Stimulated activated CD8-positive, alpha-beta memory T cell treated with anti-CD3 and anti-CD28 coated beads, Interleukin-2, amount 100 ng/mL, for 48 hours (primary cell): ENCODE measurements around the gene MLH3.
A peak's percentile ranks its signal among the peaks of the same experiment; 100 is the strongest.
"Not testable (repeated sequence)": the region's sequence is repeated elsewhere in the genome, so short reads cannot be mapped to it uniquely, and the experiment has no call there.

ENCODE experiments used
- DNase-seq, 2 donors: peaks; one replicate each; pipeline ENCODE4 v3.0.0-alpha.2; 2020; ENCODE audit warnings: low read depth in 2 of 2

MLH3 gene

DNA sequence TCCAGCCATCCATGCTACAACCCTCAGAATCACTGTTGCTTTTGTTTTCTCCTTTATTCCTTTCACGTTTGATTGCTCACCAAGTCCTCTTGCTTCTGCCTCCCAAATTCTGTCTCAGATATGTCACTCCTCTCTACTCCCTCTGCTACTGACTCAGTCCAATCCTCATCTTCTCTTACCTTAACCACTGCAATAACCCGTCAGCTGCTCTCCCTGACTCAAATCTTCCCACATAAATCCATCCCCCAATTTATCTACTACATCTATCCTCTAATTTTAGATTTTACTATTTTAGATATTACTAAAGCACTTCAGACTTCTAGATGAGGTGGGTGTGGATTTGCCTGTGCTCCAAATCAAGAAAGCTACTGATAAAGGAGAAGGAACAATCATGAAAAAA lies 25.4 kb downstream of the MLH3 start:
- no peak for DNase-seq

DNA sequence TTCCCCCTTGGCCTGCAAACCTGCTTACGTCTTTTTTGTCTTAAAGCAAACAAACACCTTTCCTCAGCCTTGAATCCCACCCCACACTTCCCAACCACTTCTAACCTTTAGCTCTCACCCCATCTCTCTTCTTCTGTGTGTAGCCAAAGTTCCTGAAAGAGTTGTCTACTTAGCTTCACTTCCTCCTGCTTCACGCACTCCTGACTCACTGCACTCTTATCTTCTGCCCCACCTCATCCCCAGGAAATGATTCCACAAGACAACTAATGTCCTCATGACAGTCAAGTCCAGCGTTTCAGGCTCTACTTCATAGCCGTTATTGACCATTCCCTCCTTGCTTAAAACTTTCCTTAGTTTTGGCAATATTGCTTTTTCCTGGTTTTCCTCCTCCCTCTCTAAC lies 26.2 kb downstream of the MLH3 start:
- DNase-seq: no peak

DNA sequence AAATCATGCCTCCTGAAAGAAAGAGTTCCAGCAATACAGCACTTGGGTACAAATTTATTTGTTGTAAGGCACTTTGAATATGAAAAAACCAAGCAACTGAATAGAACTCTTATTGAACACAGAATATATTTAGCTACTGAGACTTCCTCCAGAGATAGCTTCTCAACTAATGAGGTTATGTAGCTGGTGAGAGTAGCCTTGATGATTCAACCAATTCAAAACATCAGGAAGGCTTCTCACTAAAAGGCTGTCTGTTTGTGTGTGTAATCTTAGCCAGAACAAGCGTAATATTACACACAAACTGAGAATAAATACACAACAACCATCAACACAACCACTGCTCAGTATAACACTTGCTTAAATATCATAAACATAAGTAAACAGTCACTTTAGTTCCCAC lies 28.2 kb downstream of the MLH3 start:
- no peak for DNase-seq

DNA sequence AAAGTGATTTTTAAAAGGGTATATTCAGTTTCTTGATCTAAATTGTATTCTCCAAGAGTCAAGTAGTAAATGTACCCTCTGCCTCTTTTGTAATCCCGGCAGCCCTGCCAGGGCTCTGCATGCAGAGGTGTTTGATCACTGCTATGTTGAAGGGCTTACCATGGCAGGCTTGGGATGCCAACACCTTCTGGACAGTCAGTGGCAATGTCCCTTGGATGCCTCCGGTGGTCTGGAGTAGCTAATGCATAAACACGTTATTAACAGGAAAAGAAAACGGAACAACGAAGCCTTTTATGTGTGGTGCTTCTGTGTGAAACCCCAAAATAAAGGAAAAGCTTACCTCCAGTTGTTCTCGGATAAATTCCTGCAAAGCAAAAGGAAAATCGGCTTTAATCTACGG lies 28.6 kb downstream of the MLH3 start:
- no peak for DNase-seq

DNA sequence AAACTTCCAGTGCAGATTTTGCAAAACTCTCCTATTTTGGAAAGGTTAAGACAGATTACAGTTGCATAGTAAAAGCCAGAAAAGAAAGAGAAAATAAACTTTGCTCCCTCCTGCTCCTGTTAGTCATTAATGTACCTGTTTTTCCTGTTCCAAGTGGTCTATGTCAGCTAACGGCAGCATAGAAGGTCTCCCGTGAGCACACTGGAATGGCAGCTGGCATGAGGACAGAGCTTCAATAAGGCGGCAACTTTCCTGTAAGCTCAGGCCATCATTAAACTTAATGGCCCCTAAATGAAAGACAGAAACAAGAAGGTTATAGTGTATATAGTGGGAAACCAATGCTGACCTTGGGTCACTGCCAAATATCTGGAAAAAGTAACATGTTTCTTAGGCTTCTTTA lies 32.6 kb downstream of the MLH3 start:
- DNase-seq: no peak

DNA sequence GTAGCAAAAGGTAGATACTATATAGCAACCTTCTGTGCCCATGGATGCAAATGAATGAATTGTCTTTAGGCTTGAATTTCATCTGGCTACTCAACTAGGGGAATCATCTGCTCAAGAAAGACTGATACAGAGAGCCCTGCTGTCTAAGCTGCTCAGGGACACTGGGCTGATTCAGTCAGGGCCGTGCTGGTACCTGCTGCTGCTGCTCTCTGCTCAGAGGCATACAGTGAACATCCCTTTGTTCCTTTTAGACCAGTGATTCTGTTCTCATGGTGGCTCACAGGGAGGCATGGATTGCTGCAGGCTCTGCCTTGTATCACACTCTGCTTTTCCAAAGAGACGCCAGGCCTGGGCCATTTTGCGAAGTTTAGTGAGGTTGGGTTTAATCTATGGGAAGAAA lies 34.5 kb downstream of the MLH3 start:
- no peak for DNase-seq

DNA sequence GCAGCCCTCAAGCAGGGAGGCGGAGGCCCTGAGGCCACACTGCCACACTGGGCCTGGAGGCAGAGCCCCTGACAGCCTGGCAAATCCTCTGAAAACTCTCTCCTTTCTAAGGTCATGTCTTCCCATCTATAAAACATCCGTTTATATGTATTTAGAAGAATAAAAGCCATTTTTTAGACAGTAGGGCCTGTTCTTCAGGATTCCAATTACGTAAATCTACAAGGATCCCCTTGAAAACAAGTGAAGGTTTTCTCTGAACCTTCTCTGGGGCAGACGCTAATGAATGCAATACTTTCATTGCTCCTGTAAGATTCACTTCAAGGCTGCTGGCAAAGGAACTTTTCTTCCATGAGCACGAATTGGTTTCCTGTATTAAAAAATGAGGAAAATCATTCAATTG lies 35.8 kb downstream of the MLH3 start:
- DNase-seq: no peak

DNA sequence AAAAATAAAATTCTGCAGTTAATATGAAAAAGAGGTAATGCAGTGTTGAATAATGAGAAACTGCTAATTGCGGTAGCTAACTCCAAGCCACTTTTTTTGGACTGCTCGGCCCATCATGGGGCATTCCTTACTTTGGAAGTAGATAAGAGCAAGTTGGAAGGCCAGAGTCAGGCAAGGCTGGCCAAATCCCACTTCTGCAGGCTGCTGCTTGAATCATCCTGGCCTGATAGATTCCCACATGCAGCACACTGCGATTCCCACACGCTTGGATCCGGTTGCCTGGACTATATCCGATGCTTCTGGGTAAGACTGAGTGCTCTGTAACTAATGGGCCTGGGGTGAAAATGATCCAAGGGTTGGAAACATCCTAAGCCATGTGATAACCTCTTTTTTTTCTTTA lies 38.0 kb downstream of the MLH3 start:
- no peak for DNase-seq

DNA sequence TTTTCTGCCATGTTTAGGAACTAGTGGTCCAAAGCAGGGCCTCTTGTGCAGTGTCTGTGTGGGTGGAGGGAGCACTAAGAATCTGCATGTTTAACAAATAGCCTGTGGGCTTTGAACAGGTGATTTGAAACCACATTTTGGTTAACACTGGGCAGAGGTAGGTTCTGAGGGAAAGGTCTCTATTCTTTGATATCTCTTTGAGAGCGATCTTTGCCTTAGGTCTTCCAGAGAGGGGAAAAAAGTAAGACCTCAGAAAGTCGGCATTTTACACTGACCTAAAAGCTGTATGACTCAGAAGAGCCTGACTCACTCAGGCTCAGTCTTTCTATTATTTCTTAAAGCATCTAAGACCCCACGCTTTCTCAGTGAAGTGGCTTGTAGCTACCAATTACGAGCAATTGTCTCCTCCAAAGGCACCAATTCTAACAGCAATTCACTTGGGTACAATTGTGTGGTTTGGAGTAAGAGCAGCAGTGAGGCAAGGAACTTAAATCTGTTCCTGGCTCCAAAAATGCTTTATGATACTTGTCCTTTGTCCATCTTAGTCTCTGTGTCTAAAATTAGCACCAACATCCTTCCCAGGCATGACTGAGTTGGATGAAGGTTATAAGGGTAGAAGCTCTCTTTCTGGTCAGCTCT lies 39.8 kb downstream of the MLH3 start:
- peak; percentile 3 to 17 for DNase-seq

DNA sequence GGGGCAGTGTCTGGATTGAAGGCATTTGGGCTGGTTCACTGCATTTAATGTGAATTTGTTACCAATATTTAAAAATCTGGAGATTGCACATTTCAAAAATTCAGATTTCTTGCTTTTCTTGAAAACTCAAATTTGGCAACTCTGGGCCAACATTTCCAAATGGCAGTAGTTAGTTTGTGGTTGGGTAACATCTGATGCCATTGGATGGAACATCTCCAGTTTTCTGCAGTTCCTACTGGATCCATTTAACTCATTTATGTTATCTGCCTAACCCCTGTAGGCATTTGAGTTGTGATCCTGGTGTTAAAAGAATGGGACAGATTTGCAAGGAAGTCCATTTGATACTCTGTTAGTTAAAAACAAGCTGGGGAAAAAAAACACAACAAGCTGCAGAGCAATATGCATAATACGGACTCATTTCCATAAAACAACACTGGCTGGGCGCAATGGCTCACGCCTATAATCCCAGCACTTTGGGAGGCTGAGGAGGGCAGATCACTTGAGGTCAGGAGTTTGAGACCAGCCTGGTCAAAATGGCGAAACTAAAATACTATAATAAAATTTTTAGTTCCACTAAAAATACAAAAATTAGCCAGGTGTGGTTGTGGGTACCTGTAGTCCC lies 40.7 kb downstream of the MLH3 start:
- DNase-seq: no peak

DNA sequence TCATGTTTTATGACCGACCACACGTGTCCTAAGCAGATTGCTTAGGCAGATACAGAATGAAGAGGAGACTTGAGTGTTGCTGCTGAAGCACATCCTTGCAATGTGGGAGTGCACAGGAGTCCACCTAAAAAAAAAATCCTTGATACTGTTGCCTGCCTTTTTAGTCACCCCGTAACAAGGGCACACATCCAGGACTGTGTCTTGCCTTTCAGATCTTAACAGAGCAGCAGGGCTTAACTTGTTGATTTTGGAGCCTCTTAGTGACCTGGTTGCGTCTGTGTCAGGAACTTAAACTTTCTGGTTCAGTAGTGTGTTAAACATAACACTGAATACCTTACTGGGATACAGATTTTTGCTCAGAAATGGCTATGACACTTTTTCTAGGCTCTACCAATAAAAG lies 42.1 kb downstream of the MLH3 start:
- no peak for DNase-seq

DNA sequence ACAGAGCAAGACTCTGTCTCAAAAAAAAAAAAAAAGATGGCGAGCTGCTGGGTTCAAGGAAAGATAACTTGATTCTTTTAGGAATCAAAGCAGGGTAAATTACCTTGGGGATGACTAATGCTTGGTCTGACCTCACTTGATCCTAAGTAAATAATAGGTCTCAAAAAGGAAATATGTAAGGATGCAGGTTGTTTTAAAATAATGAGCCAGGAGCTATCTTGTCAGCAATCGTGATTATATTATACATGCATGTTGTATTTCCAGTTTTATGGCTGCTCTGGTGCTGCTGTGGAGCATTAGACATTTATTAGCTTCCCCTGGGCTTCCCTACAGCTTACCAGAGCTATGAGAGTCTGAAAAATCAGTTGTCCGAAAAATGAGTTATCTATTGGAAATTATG lies 45.9 kb downstream of the MLH3 start:
- no peak for DNase-seq

DNA sequence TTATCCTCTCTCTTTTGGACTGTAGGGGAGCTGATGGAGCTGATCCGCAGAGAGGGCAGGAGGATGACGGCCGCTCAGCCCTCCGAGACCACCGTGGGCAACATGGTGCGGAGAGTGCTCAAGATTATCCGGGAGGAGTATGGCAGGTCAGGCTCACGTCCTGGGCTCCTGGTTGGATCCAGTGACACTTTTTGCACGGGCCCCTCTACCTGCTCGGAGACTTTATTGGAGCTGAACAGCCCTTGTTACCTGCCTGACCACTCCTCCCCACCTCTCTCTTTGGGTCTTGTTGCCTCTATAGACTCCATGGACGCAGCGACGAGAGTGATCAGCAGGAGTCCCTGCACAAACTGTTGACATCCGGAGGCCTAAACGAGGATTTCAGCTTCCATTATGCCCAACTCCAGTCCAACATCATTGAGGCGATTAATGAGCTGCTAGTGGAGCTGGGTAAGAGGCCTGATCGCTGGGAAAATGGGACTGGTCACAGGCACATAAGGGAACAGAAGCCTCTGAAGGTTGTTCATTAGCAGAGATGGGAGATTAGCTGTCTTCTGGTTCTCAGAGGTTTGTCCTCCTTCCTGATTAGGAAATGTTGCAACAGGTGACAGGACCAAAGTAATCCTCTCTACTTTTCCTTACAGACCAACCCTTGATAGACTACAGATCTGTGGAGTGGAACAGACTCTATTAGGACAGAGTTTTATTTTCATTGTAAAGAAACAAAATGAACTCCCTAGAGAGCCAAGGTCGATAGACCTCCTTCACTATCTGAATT lies 47.8 kb downstream of the MLH3 start:
- no peak for DNase-seq

DNA sequence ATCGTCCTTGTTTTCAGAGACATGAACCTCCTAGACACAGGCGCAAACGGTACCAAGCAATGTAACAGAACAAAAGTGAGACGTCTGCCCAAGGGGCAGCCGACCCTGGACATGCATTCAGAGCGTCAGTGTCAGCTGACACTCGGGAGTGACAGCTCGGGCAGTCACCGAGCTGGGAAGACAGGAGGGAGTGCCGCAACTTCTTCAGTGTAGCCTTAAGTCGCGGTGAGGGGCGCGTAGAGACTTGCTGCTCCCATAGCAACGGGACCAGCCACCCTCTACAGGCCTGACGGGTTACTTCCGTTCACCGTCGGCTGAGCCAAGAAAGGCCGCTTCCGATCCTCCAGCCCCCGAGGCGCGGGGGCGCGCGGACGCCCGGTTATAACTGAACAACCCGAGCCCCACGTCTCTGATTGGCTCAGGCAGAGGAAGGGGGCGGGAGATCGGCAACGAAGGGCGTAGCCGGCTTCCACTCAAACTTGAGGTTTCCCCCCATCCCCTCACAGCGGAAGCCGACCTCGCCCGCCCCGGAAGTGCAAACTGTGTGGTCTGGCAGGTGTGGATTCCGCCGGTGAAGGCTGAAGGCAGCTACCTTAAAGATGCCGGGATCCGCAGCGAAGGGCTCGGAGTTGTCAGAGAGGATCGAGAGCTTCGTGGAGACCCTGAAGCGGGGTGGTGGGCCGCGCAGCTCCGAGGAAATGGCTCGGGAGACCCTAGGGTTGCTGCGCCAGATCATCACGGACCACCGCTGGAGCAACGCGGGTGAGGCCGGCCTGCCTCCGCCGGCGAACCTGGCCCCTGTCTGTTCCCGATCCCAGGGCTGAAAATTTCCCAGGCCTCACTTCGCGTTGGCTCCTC lies 48.6 kb downstream of the MLH3 start, which contains the start of gene EIF2B2:
EIF2B2 (plus strand) TSS at position 530 of the 858 bp plus-strand sequence; CDS start at position 600, 70 bp downstream.
- DNase-seq: peak; percentile 94 to 99

DNA sequence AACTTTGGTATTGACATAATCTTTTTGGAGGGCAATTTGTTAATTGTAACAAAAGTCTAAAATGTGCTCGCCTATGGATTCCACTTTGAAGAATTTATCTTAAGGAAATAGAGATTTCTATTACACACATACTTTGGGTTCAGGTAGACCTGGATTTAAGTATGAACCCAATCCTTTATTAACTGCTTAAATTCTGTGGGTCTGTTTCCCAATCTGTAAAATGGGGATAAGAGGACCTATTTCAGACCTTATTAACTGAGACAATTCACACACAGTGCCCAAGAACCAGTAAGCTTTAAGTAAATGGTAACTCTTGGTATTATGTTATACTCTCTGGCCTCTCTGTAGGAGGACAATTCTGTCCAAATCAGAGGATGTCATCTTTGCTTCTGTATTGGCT lies 49.4 kb downstream of the MLH3 start:
- DNase-seq: no peak

DNA sequence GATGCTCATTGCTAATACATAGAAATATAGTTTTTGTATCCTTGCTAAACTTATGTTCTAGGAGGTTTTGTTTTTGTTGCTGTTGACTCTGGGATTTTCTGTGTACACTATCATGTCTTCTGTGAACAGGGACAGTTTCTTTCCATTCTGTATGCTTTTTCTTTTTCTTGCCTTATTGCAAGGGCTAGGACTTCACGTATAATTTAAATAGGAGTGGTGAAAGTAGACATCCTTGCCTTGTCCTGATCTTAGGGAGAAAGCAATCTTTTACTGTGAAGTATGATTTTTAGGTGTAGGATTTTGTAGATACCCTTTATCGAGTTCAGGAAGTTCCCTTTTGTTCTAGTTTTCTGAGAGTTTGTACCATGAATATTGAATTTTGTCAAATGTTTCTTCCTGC lies 50.0 kb downstream of the MLH3 start:
- no peak for DNase-seq

DNA sequence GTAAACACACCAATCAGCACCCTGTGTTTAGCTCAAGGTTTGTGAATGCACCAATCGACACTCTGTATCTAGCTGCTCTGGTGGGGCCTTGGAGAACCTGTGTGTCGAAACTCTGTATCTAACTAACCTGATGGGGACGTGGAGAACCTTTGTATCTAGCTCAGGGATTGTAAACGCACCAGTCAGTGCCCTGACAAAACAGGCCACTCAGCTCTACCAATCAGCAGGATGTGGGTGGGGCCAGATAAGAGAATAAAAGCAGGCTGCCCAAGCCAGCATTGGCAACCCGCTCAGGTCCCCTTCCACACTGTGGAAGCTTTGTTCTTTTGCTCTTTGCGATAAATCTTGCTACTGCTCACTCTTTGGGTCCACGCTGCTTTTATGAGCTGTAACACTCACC lies 55.5 kb downstream of the MLH3 start:
- DNase-seq: not testable (repeated sequence)

DNA sequence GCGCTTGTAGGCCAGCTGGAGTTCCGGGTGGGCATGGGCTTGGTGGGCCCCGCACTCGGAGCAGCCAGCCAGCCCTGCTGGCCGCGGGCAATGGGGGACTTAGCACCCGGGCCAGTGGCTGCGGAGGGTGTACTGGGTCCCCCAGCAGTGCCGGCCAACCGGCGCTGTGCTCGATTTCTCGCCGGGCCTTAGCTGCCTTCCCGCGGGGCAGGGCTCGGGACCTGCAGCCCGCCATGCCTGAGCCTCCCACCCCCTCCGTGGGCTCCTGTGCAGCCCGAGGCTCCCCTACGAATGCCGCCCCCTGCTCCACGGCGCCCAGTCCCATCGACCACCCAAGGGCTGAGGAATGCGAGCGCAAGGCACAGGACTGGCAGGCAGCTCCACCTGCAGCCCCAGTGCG lies 57.1 kb downstream of the MLH3 start:
- not testable (repeated sequence) for DNase-seq

DNA sequence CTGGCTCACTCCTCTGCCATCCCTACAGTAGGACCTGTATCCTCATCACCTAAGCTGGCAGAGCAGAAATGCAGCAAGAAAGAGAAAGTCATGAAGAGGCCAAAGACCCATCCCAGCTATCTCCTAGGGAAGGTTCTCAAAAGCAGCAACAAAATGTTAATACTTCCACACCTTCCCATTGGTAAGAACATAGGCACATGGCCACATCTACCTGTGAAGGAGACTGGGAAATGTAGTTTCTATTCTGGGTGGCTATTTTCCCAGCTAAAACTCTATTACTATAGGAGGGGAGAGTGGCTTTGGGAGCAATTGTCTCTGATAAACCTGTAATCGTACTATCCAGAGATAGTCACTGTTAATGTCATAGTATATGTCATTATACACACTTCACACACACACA lies 62.3 kb downstream of the MLH3 start:
- DNase-seq: no peak

DNA sequence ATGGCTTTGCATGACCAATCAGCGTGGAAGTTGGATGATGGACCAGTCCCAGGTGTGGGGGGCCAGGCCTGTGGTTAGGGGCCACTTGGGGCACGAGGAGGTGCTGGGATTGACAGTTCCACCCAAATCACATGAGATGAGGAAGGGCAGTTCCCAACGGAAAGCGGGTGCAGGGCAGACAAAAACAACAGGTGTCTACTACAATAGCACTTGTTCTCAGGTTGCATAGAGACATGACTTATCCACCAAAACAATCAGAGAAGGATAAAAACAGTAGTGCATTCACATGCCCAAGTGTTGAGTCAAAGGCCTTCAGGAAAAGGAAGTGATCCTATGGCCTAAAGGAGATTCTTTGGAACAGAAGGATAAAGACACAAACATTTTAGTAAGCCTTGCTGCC lies 63.1 kb downstream of the MLH3 start:
- no peak for DNase-seq

DNA sequence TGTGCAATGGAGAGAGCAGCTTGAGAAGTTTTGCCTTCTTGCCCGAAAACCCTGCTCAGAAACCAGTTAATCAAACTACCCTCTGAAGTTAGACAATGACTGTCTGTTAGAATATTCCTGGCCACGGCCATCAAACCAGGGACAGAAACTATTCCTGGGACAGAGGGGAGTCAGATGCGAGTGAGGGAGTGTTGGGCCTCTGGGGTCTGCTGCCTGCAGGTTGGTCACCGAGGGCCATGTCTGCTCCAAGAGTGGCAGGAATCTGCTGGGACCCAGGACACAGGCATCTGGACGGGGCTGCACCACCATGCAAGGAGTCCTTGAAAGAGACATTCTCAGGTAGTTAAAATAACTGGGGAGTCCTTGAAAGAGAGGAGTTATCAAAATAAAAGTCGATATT lies 65.5 kb downstream of the MLH3 start:
- no peak for DNase-seq

DNA sequence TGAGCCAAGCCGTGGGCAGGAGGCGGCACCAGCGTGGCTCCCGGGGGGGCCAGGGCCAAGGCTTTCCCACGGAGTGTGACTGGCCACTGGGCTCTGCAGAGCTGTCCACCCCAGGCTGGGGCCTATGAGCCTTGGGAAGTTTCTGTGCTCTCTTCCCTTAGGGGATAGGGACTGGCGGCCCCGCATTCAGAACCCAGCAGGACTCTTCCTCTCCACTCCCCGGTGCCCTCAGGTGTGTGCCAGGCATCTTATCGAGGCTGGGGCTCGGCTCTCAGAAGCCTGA lies 66.3 kb downstream of the MLH3 start:
- DNase-seq: no peak
